Loucy (cell line): ENCODE results near the gene CARD19.

Experiments
- CTCF ChIP-seq: fragments of 200-600 bp; sonication (generic); conservative IDR thresholded peaks from 2 replicates; pipeline ENCODE4 v1.5.1; 2014; ENCODE audit warnings: mild to moderate bottlenecking, antibody characterized with exemption, low read length
- EZH2phosphoT487 ChIP-seq: fragments of 200-600 bp; IDR thresholded peaks from 2 replicates; pipeline ENCODE4 v1.6.1; 2018; ENCODE audit warnings: antibody characterized with exemption, mild to moderate bottlenecking, moderate library complexity, borderline replicate concordance

GRCh38 chr9:93129286-93129685 lies 33.3 kb downstream of the CARD19 start:
- TF ChIP-seq CTCF (no peak), EZH2phosphoT487 (no peak)
